Muscle of leg (tissue), 11 donors: Measurements from ENCODE around the gene GMPR2. TPM values are rescaled to one million over a fixed set of nuclear protein-coding genes. Genes with fewer than 3 reads are reported as not detected.
"Not testable (repeated sequence)": the region's sequence is repeated elsewhere in the genome, so short reads cannot be mapped to it uniquely, and the experiment has no call there.

Experiments used
- DNase-seq: peaks from one replicate; pipeline ENCODE4 v3.0.0; 2013
- H3K27ac ChIP-seq: one replicate; pipeline ENCODE4 v1.5.1; 2013; ENCODE audit warnings: mild to moderate bottlenecking, low read length, control low read depth
- H3K27me3 ChIP-seq: one replicate; pipeline ENCODE4 v1.6.1; 2013; ENCODE audit warnings: low read length; ENCODE audit not compliant: control insufficient read depth, insufficient read depth
- H3K36me3 ChIP-seq: one replicate; pipeline ENCODE4 v1.6.1; 2013; ENCODE audit warnings: low read length; ENCODE audit not compliant: control insufficient read depth, insufficient read depth
- H3K4me1 ChIP-seq: one replicate; pipeline ENCODE4 v1.6.1; 2013; ENCODE audit warnings: low read length; ENCODE audit not compliant: control insufficient read depth, insufficient read depth
- H3K4me3 ChIP-seq: one replicate; pipeline ENCODE4 v1.5.1; 2013; ENCODE audit warnings: low read length, control low read depth
- H3K9me3 ChIP-seq: replicated peaks from 2 replicates; pipeline ENCODE4 v1.6.1; 2013; ENCODE audit warnings: low read depth, low read length; ENCODE audit not compliant: control insufficient read depth
- WGBS: methylation state at CpG from one replicate; pipeline ENCODE4 v1.1.5; 2013; ENCODE audit warnings: missing lambda C conversion rate; ENCODE audit not compliant: insufficient coverage; 5-methylcytosine and 5-hydroxymethylcytosine counted together
- polyA plus RNA-seq, 8 donors: library from polyadenylated mRNA; unstranded; fragments of 120-200 nt; gene quantifications; one replicate each; pipeline versions ENCODE4 v1.2.1 to v1.2.3, GENCODE V29; 2013; ENCODE audit warnings: inconsistent platforms in 1 of 8, low replicate concordance in 1 of 8; ENCODE audit not compliant: insufficient read length in 8 of 8, insufficient read depth in 1 of 8
- total RNA-seq: library from RNA; stranded (reverse); fragments of 120-200 nt; gene quantifications from one replicate; pipeline ENCODE4 v1.2.4, GENCODE V29; 2013

Gene GMPR2
- total and polyA plus RNA-seq, 9 donors = 41.9 to 59.7 (median 48.2) TPM

- Histone ChIP-seq H3K27ac (no peak overlapping the region), H3K4me1 (peaks cover 28% of the 10 kb centered on the region), H3K4me3 (no peak overlapping the region), H3K9me3 (no peaks in the 10 kb centered on the region), H3K36me3 (peaks cover 65% of the 10 kb centered on the region), H3K27me3 (no peaks in the 10 kb centered on the region)
- DNase-seq = no peak
- WGBS = 80% methylated on average over 5 of the region's 5 CpGs
Observed at GRCh38 chr14:24238123-24238522, 5.4 kb downstream of the GMPR2 start.

- 82% methylated on average over 4 of the region's 5 CpGs for WGBS
- no peaks in the 10 kb centered on the region for H3K27me3 ChIP-seq
- peaks cover 28% of the 10 kb centered on the region for H3K4me1 ChIP-seq
Observed at GRCh38 chr14:24238527-24239037, 5.9 kb downstream of the GMPR2 start.

GRCh38 chr14:24240110-24240918, 7.6 kb downstream of the GMPR2 start:
- peak; percentile 23 for DNase-seq
- Histone ChIP-seq H3K9me3 (no peaks in the 10 kb centered on the region), H3K27ac (no peak overlapping the region), H3K27me3 (no peaks in the 10 kb centered on the region), H3K36me3 (peaks cover 56% of the 10 kb centered on the region), H3K4me3 (no peak overlapping the region), H3K4me1 (peaks cover 29% of the 10 kb centered on the region)
- WGBS = 80% methylated on average over 6 of the region's 9 CpGs

More at GRCh38 chr14:24238527-24239037, 5.9 kb downstream of the GMPR2 start:
- no peaks in the 10 kb centered on the region for H3K9me3 ChIP-seq
- peaks cover 65% of the 10 kb centered on the region for H3K36me3 ChIP-seq
- H3K27ac ChIP-seq = no peak overlapping the region
- no peak overlapping the region for H3K4me3 ChIP-seq
- DNase-seq = no peak

GRCh38 chr14:24241829-24242443, 9.2 kb downstream of the GMPR2 start:
- H3K36me3 ChIP-seq = peaks cover 43% of the 10 kb centered on the region
- H3K4me1 ChIP-seq = peaks cover 29% of the 10 kb centered on the region
- H3K4me3 ChIP-seq = peak overlapping the region; percentile 86
- peak overlapping the region; percentile 99 for H3K27ac ChIP-seq
- no peaks in the 10 kb centered on the region for H3K27me3 ChIP-seq
- WGBS = 1% methylated on average over 37 of the region's 39 CpGs
- no peaks in the 10 kb centered on the region for H3K9me3 ChIP-seq
- peak; percentile 97 for DNase-seq

GRCh38 chr14:24243336-24243836, 10.7 kb downstream of the GMPR2 start:
- no peaks in the 10 kb centered on the region for H3K9me3 ChIP-seq
- H3K4me3 ChIP-seq = peak overlapping the region; percentile 86
- H3K4me1 ChIP-seq = peaks cover 29% of the 10 kb centered on the region
- H3K27ac ChIP-seq = peak overlapping the region; percentile 99
- no peaks in the 10 kb centered on the region for H3K27me3 ChIP-seq
- DNase-seq = peak; percentile 39
- H3K36me3 ChIP-seq = peaks cover 28% of the 10 kb centered on the region
- 60% methylated on average over 2 of the region's 10 CpGs for WGBS

- peaks cover 24% of the 10 kb centered on the region for H3K4me1 ChIP-seq
- 96% methylated on average over 10 of the region's 11 CpGs for WGBS
- not testable (repeated sequence) for H3K4me3 ChIP-seq, H3K9me3 ChIP-seq, DNase-seq, H3K27me3 ChIP-seq, H3K27ac ChIP-seq, H3K36me3 ChIP-seq
Observed at GRCh38 chr14:24245350-24245749, 12.6 kb downstream of the GMPR2 start.

GRCh38 chr14:24246765-24247212, 14.1 kb downstream of the GMPR2 start:
- peaks cover 10% of the 10 kb centered on the region for H3K4me1 ChIP-seq
- H3K4me3 ChIP-seq = no peak overlapping the region
- H3K36me3 ChIP-seq = no peaks in the 10 kb centered on the region
- DNase-seq = no peak
- H3K27me3 ChIP-seq = no peaks in the 10 kb centered on the region
- WGBS = 93% methylated on average over 3 of the region's 3 CpGs
- H3K9me3 ChIP-seq = no peaks in the 10 kb centered on the region
- H3K27ac ChIP-seq = no peak overlapping the region

GRCh38 chr14:24247422-24247821, 14.7 kb downstream of the GMPR2 start:
- DNase-seq = no peak
- Histone ChIP-seq H3K27me3 (no peaks in the 10 kb centered on the region), H3K9me3 (no peaks in the 10 kb centered on the region), H3K27ac (no peak overlapping the region), H3K4me1 (peaks cover 9% of the 10 kb centered on the region), H3K36me3 (no peaks in the 10 kb centered on the region), H3K4me3 (no peak overlapping the region)
- 68% methylated on average over 6 of the region's 7 CpGs for WGBS

GRCh38 chr14:24249230-24250021, 16.7 kb downstream of the GMPR2 start:
- WGBS = 71% methylated on average over 9 of the region's 13 CpGs
- Histone ChIP-seq H3K9me3 (no peaks in the 10 kb centered on the region), H3K27me3 (no peaks in the 10 kb centered on the region), H3K27ac (no peak overlapping the region), H3K4me1 (no peaks in the 10 kb centered on the region), H3K36me3 (peaks cover under 1% of the 10 kb centered on the region), H3K4me3 (no peak overlapping the region)
- DNase-seq = no peak
